Measurements from ENCODE around the gene ISYNA1. TPM values are rescaled to one million over a fixed set of nuclear protein-coding genes. Genes with fewer than 3 reads are reported as not detected.

Gene ISYNA1
- total and polyA plus RNA-seq, 2 of the 8 experiments (the other 6 are each of a cell fraction or from before 2014, with no cell fraction given), result 207 to 264 TPM

DNA sequence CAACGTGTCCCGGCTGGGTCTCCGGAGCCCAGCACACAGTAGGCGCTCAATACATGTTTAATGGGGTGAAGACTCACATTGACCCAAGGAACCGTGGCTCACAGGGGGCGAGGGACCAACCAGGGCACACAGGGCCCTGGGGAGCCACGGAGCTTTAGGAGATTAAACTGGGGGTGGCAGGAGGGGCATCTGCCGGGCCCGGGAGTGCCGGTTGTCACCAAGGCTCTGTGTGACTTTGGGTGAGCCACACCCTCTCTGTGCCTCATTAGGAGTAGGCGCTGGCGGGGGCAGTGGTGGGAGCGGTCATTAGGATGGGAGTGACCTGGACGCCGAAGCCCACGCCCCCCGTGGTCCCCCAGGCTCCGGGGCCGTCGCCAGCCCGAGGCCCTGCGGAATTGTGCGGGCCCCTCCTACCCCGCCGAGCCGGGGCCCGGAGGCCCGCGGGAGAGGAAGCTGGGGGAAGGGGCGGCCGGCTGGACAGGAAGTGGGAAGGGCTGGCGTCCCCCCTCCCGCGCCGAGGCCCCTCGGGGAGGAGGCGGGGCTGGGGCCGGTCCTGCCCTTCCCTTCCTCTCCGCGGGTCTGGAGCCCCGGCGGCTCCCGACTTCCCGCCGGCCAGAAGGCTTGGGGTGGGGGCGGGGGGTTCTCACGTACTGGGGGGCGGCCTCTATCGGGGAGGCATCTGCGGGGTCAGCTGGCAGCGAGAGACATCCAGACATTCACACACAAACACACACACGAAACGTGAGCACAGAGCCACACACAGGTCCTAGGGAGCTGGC, 20.5 kb downstream of the ISYNA1 start (continued):
- peak; percentile 80; the same call in 1 of the 2 replicates for TF ChIP-seq GABPA (IDR thresholded peaks at IDR 0.05; ENCODE audit: borderline replicate concordance, insufficient read depth, low read length)
- TF ChIP-seq RBBP5 (IDR thresholded peaks at IDR 0.05; ENCODE audit: borderline replicate concordance, low read depth, low read length), result no peak
- no peak for TF ChIP-seq POLR2A (IDR thresholded peaks at IDR 0.05; ENCODE audit: control extremely low read depth in 1 of 2, low read depth in 2 of 2, low read length in 2 of 2)
- TF ChIP-seq BCL11A (IDR thresholded peaks at IDR 0.05; ENCODE audit: low read depth in 2 of 2, low read length in 2 of 2), result no peak
- no peak for TF ChIP-seq SIX5 (IDR thresholded peaks at IDR 0.05; ENCODE audit: low read depth, low read length)
- TF ChIP-seq SIRT6 (IDR thresholded peaks at IDR 0.05; ENCODE audit: low read length), result no peak
- no peak for TF ChIP-seq TCF12 (IDR thresholded peaks at IDR 0.05; ENCODE audit: low read depth, low read length)
- no peak for TF ChIP-seq RNF2 (IDR thresholded peaks at IDR 0.05; ENCODE audit: borderline replicate concordance, low read depth, low read length, missing control alignments, poor library complexity, severe bottlenecking)
- TF ChIP-seq POU5F1 (IDR thresholded peaks at IDR 0.05; ENCODE audit: low read depth, low read length), result no peak
- TF ChIP-seq TAF1 (IDR thresholded peaks at IDR 0.05; ENCODE audit: low read depth, low read length), result no peak
- no peak for TF ChIP-seq CBX5 (IDR thresholded peaks at IDR 0.05; ENCODE audit: low read depth, low read length)
- no peak for TF ChIP-seq TBP (IDR thresholded peaks at IDR 0.05; ENCODE audit: low read depth, low read length)
- TF ChIP-seq CHD1 (IDR thresholded peaks at IDR 0.05; ENCODE audit: low read depth, low read length), result no peak
- no peak for TF ChIP-seq RXRA (IDR thresholded peaks at IDR 0.05; ENCODE audit: insufficient read depth, low read depth, low read length)
- TF ChIP-seq MAX (IDR thresholded peaks at IDR 0.05), result no peak; the same call in 1 of the 2 replicates
- TF ChIP-seq POLR2AphosphoS5 (IDR thresholded peaks at IDR 0.05; ENCODE audit: low read depth, low read length), result no peak
- TF ChIP-seq JUND (IDR thresholded peaks at IDR 0.05; ENCODE audit: low read length), result no peak
- peak in 1 of 2 experiments; percentile 58; a peak in 1 of 4 replicates for TF ChIP-seq SIN3A (conservative IDR thresholded peaks at IDR 0.05 in 1 of 2, IDR thresholded peaks at IDR 0.05 in 1 of 2; ENCODE audit: low read depth in 1 of 2, low read length in 2 of 2)
- TF ChIP-seq TEAD4 (IDR thresholded peaks at IDR 0.05; ENCODE audit: low read depth, low read length), result no peak
